GM18907 (cell line): ENCODE results near the gene PRKCA.
"Not testable (repeated sequence)": the region's sequence is repeated elsewhere in the genome, so short reads cannot be mapped to it uniquely, and the experiment has no call there.

Experiments
- ATAC-seq: cut with Tn5 transposase; IDR thresholded peaks from one replicate; pipeline ENCODE4 v1.9.1; 2021; ENCODE audit warnings: mild to moderate bottlenecking, moderate library complexity; ENCODE audit not compliant: unreplicated experiment

PRKCA gene

DNA sequence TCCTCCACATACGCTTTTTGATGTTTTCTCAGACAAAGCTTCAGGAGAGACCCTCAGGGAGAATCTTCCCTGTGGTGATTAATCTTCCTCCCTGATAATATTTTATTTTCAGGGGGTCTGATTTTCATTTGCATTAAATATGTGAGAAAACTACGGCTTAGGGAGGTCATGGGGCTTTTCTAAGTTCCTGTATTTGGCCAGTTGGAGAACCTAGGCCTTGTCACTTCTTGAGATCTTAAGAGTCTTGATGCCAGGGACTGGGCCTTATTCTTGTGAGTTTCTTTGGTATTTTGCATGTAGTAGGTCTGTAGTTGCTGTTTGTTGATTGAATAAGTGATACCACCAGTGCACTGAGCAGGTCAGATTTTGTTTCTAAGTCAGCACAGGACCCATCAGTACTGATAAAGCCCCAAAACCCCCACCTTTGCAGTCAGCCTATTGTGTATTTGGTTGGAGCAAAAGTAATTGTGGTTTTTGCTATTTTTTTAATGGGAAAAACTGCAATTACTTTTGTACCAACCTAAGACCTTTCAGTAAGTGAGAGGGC lies 130.1 kb downstream of the PRKCA start:
- no peak for ATAC-seq

DNA sequence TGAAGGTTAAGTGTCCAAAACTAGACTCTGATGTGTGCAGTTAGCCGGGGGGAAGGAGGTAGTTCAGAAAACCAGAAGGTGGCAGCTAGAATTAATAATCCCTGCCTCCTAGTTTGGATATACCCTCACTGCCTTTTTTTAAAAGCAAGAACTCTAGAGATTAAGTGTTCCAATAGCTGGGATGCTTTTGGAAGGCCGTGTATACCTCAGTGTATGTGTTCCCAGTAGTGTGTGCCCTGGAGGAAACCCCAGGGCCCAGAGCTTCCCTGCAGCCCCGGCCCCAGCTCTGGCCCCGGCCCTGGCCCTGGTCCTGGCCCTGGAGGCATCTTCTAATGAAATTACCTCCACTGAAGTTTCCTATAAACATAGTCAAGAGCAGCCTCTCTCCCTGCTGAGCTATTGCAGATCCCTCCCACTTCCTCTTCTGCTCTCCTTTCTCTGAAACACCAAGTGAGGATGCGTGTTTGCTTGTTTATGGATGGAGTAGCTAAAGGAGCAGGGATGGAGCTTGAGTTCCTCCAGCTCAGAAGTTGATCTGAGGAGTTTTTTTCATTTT lies 130.7 kb downstream of the PRKCA start:
- ATAC-seq: no peak

DNA sequence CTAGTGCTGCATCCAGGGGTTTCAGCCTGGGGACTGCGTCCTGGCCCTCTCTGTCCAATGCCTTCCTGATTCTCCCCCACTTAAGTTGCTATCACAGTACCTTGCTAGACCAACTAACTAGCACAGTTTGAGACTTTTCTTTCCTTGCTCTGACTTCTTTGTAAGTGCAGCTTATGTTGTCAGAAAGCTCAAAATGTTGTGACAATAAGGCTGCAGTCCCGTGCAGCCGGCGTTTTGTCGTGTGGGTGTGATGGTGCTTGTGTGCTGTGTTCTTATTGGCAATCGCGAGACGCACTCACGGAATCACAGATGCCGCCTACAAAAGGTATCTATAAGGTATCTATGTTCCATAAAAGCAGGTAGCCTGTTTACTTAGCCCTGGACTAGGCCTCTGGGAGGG lies 132.8 kb downstream of the PRKCA start:
- no peak for ATAC-seq

DNA sequence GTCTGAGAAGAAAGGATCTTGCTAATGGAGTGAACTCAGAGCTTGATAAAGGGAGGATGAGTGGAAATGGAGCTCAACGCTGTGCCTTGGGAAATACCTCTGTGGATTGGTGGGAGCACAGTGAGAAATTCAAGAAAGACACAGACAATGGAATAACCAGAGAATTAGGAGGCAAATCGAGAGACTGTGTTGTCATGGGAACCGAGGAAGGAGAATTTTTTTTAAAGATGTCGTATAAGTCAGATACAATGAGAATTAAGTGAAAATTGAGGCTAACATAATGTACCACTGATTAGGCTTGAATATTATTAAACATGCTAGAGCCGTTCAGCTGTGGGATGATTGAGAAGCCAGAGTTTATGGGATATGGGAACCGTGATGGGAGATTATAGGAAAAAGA lies 134.2 kb downstream of the PRKCA start:
- ATAC-seq: no peak

DNA sequence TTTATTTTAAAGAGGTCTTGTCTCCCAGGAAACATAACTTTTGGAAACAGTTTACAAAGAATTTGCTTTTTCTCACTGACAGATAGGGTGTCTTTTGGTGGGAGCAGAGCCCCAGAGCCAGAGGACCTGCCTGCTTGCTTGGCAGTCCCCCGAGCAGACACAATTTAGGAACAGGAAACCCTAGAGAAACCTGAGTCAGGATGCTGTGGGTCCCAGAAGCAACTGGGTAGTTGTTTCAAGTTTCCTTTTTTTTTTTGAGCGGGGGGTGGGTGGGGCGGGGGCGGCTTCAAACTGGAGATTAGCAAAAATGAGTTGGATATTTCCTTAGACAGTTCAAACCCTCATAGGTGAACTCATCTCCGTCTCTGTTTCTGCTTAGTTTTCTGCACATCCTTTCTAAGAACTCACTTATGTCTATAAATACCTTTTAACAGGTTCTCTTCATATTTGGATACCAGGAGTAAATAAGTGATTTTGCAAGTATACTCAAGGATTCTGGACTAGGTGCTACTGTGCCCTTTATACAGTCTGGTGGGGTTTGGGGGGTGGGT lies 135.1 kb downstream of the PRKCA start:
- no peak for ATAC-seq

DNA sequence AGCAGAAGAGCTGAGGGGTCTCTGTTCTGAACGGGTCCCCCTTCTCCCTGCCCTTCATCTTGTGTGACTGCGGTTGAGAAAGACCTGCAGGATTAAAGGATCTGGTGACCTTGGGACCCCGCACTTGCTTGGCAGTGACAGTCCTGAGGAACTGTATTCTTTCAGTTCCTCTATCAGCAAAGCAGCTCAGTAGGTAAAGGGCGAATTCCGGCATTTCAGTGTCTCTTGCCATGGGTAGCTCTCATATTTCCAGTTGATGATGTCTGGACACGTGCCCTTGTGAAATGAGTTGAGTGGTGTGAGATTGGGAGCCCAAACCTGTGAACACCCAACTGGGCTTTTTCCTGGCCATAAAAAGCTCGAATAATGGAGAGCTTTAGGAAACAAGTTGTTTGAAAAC lies 135.7 kb downstream of the PRKCA start:
- ATAC-seq: no peak

DNA sequence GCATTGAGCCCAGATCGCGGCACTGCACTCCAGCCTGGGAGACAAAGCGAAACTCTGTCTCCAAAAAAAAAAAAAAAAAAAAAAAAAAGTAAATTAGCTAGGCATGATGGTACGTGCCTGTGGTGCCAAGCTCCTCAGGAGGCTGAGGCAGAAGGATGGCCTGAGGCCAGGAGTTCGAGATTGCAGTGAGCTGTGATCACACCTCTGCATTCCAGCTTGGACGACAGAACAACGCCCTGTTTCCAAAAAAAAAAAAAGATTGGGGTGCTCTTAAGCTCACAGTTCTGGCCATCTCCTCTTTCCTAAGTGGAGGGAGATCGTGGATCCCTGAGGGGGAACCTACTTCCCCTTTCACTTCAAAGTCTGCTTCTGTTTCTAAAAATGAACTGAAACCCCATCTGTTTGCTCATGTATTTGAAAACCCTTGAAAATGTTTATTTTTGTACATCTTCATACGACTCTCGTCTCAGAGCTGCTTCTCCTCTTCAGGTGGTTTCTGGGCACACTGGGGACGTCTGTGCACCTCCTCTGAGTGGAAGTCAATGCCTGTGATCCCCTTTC lies 138.8 kb downstream of the PRKCA start:
- peak; percentile 90 for ATAC-seq

DNA sequence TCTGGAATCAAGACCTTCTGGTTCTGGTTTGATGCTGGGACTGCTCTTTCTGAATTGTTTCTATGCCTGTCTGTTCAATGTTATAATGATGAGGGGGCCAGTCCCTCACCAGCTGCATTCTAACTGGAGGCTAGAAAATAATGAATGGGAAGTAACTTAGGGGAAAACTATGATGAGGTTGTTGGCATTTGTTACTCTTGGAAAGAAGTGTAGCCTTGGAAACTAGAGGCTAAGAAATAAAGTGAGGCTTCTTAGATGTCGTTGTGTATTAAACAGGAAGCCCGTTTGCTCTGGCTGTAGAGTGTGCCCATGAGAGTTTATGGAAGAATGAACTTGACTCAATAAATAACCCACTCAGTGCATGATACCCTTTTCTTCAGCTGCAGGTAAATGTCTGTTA lies 140.8 kb downstream of the PRKCA start:
- ATAC-seq: no peak

DNA sequence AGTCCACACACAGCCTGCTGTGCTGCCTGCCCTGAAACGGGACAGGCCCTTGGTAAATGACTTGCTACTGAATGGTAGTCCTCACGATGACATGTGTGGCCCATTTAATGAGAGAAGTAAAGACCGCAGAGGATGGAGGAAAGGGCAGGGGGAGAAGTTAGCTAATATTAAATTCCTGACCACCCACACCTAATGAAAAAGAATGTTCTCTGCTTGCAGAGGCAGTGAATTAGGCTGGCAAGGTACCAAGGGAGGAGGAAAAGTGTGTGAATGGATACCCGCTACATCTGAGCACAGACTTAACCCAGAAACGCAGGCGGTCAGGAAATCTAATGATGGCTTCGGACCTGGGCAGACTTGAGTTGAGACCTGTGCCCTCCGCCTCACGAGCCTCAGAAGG lies 141.2 kb downstream of the PRKCA start:
- no peak for ATAC-seq

DNA sequence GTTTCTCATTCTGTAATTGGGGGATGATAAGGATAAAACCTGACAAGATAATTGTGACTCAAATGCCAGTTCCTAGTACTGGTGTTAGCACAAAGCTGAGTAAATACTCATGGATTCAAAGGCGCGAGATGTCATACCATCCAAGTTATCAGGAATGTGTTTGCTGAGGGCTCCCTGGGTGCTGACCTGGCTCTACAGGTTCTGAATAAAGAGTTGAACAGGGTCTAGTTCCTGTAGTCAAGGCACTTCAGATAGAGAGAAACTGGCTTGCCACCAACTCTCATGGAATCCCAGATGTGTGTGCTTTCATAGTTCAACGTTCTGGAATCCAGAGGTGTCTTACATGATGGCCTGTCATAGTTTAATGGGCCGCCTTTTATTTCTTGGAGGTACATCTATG lies 141.6 kb downstream of the PRKCA start:
- no peak for ATAC-seq

DNA sequence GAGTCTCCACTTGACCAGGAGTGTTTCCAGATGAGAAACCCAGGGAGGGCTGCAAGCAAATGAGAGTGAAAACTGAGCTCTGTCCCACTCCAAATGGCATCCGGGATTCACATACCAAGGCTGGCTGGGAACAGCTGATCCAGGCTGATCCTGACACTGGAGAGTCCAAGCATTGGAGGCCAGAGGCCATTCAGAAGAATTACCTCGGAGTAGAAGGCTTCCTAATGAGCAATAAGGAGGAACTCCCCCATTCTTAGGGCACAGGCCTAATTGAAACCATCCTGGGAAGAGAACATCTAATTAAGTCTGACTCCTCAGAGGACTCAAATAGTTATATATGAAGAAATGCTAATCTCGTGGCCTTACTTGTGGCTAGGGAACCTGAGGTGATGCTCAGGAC lies 142.8 kb downstream of the PRKCA start:
- no peak for ATAC-seq

DNA sequence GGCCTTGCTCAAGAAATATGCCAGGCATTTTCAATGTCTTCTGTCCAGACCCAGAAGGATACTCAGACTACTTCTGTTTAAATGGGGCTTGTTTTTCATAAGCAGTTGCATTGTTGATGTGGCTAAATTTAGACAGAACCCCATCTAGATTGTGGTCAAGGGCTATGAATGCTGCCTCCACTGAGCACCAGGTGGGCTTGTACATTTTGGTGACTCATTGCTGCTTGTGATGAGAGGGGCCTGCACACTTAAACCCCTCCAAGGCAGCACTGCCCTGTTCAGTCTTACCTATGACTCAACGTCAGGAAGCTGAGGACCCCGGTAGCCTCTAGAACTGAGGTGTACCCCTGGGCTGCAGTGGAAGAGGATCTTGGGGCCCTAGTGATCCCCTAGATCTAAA lies 144.0 kb downstream of the PRKCA start:
- ATAC-seq: no peak

DNA sequence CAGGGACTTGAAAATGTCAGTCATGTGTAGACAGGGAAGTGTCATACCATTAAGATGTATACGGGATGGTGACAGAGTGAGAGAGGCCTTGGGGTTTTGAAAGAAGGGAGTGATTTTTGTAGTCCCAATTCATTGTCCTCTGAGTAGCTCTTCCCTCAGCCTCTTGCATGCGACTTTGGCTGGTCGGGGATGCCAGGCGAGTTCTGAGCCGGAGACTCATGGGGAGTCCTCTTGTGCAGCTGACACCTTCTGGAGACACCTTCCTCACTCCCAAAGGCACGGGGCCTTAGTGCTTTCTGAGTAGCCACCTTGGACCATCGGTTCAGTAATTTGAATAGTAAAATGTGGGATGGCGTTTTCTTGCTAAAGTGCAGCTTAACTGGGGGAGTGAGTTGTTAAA lies 144.7 kb downstream of the PRKCA start:
- ATAC-seq: no peak

DNA sequence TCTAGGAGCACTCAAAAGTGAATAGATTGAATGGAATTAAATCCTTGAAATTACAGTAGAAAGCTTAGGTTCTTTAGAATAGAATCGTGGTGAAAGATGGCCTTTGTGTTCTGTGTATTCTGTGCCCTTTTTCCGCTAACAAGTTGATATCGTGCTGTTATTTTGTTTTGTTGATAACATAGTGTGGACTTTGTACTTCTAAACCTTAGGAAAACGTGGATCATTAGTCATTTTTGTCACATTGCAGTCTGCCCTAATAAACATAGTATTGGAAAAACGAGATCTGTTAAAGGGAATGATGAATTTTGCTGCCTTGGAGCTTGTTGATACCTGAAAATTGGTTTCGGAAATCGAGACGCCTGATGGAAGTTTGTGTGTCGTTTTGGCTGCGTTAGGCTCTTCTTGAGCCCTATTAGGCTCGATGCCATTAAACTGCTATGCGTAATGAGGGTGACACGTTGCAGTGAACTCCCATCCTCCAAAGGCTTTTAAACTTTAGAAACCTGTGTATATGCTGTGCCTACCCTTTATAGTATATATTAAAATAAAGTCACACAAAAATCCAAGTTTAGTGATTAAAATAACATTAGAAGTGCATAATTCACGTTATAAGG lies 145.7 kb downstream of the PRKCA start:
- ATAC-seq: no peak

DNA sequence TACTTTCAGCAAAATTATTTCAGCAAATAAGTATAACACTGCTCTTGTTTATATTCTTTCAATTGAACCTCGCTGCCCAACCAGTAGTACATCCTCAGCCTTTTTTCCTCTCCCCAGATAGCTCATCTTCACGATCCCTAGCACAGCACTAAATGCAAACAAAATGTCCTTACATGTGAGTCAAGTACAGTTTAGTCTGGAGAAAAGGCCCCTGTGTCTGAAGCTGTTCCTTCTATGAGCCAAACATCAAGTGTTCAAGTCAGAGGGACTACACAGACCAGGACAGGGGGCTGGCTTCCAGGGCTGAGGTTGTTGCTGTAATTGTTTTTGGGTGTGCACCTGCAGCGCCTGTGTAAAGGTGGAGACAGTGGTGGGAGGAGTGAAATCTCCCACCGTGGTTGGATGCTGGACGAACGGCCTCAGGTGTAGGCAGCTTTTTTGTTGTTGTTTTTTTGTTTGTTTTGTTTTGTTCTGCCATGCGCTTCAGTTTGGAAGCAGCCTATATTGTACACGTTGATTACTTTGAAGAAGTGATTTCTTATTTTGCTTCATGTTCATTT lies 147.1 kb downstream of the PRKCA start:
- ATAC-seq: no peak

DNA sequence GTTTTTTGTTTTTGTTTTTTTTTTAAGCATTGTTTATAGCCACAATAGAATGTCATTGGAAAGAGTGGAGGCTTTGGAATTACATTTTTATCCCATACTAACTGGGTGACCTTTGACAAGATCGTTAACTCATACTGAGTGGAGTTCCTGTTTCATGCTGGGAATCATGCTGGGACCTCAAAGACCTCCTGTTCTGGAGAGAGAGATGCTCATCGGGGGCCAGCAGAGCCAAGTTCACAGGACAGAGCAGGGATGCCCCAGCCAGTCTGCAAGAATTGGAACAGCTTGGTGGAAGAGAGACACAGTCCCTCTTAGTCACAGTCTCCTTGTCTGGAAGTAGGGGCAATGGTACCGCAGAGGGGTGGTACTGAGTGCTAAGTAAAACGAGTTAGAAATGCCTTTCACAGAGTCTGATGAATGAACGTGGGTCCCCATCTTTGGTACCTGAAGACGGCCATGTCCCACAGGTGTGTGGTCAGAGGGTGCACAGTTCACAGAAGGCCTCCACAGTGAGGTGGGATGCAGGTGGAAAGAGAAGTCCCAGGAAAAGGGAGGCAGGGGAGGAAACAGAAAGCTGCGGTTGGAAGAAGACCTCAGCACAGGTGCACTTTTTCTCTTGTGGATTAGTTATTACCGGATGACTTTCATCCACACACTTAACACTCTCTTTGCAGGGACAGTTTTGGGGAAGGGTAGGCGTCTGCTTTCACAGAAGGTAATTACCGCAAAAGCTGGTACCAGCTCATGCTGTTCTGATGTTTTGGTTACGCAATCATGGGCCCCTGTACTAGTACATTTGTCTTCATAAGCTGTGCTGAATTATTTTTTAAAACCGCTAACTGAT lies 147.8 kb downstream of the PRKCA start:
- no peak for ATAC-seq

DNA sequence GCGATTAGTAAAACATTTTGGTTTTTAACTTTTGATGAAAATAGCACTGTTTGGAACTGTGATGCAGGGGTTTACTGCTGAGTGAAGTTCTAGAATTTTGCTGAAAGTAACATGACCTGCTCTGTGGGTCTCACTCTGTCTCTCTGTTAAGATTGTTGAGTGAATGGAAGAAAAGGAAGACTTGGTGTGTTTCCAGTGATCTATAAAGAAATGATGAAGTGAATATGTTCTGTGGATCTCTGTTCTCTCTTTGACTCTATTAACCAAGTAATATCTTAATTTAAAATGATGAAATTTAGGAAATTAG lies 148.4 kb downstream of the PRKCA start:
- no peak for ATAC-seq

DNA sequence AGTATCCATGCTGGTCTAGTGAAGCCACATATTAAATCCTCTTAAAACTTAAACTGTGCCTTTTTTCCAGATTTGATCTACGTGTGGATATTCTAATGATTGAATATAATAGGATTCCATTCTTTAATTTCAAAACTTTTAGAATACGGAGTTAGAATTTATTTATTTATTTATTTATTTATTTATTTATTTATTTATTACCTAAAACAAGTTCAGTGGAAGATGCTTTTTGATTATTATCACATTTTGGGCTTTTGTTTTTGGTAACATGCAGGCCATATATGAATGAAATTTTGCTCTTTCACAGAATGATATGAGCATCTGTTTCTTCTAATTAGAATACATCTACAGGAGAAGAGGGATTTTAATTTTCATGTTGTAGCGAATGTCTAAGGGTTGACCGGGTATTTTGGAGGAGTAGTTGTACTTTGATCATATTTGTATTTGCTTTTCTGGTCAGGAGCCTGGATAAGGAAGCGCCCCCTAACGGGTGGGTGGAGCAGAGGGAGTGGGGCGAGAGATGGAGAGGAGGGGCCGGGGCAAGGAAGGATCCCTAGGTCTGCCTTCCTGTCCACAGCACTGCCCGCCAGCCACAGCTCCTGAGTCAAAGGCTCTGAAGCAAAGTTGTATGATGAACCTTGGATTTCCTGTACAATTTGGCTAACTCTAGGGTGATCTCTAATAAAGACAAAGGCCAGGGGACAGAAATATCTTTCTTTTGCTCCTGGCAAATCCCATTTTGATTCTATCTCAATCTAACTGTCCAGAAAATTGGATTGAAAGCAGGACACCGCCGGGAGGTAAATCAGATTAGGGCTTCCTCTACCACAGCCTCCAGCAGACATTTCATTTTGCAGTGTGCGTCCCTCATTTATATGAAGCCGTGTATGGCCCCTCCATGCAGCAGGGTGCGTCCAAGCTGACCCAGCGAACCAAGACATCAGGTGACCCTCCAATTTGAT lies 149.1 kb downstream of the PRKCA start:
- no peak for ATAC-seq

DNA sequence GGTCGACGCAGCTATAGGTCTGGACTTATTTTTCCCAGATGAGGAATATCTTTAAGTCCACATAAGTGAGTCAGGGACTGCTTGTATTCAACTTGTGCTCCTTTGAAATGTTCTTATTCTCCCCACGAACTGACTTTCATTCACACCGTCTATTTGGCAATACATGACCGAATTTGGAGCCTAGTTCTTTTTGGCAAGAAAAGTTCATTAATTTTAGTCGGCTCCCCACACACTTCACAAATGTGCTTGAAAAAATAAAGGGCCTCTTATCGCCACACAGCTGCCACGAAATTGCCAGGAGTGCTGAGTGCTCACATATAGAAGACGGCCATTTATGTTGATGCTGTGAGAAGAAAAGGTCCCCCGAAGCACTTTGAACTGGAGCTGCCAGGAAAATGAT lies 152.6 kb downstream of the PRKCA start:
- no peak for ATAC-seq

DNA sequence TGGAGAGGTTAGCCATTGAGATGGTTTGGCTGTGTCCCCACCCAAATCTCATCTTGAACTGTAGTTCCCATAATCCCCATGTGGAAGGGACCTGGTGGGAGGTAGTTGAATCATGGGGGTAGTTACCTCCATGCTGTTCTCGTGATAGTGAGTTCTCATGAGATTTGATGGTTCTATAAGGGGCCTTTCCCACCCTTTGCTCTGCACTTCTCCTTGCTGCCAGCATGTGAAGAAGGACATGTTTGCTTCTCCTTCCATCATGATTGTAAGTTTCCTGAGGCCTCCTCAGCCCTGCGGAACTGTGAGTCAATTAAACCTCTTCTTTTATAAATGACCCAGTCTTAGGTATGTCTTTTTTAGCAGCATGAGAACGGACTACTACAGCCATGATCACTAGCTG lies 155.1 kb downstream of the PRKCA start:
- ATAC-seq: not testable (repeated sequence)
